Cardiac fibroblast (primary cell): ENCODE data around the gene PDE6G.
A peak's percentile ranks its signal among the peaks of the same experiment; 100 is the strongest.

Source experiments
- DNase-seq, 2 donors: peaks; one replicate each; pipeline versions ENCODE4 v3.0.0 to v3.0.0-alpha.2; 2010; ENCODE audit warnings: low read depth in 2 of 2
- H3K4me3 ChIP-seq, 2 donors: replicated peaks in 1 of 2; 1 replicate in 1 of 2; 2 replicates in 1 of 2; pipeline ENCODE4 v1.5.1; 2011; ENCODE audit warnings: low read depth in 2 of 2, low read length in 2 of 2, mild to moderate bottlenecking in 2 of 2, moderate library complexity in 1 of 2
- TF ChIP-seq, protein P1 (sequence below): IDR thresholded peaks from one replicate; pipeline ENCODE4 v1.5.1; 2011; ENCODE audit warnings: low read depth, mild to moderate bottlenecking, low read length, inconsistent platforms

The PDE6G gene

DNA sequence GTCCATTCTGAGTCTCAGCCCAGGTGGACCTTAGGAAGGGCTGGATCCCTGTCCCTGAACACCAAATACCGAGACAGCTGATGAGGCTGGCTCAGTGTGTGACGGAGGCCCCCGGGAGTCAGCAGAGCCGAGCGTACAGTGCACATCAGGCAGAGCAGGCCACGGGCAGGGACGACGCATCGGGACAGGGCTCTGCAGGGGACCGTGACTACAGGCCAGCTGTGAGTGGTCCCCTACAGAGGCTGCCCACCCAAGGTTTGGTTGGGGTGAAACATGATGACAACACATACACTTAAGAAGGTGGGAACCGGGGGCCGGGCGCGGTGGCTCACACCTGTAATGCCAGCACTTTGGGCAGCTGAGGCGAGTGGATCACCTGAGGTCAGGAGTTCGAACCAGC lies 16.6 kb upstream of the PDE6G start:
- TF ChIP-seq, protein P1, sequence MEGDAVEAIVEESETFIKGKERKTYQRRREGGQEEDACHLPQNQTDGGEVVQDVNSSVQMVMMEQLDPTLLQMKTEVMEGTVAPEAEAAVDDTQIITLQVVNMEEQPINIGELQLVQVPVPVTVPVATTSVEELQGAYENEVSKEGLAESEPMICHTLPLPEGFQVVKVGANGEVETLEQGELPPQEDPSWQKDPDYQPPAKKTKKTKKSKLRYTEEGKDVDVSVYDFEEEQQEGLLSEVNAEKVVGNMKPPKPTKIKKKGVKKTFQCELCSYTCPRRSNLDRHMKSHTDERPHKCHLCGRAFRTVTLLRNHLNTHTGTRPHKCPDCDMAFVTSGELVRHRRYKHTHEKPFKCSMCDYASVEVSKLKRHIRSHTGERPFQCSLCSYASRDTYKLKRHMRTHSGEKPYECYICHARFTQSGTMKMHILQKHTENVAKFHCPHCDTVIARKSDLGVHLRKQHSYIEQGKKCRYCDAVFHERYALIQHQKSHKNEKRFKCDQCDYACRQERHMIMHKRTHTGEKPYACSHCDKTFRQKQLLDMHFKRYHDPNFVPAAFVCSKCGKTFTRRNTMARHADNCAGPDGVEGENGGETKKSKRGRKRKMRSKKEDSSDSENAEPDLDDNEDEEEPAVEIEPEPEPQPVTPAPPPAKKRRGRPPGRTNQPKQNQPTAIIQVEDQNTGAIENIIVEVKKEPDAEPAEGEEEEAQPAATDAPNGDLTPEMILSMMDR = no peak
- H3K4me3 ChIP-seq = no peak overlapping the region
- DNase-seq = no peak

DNA sequence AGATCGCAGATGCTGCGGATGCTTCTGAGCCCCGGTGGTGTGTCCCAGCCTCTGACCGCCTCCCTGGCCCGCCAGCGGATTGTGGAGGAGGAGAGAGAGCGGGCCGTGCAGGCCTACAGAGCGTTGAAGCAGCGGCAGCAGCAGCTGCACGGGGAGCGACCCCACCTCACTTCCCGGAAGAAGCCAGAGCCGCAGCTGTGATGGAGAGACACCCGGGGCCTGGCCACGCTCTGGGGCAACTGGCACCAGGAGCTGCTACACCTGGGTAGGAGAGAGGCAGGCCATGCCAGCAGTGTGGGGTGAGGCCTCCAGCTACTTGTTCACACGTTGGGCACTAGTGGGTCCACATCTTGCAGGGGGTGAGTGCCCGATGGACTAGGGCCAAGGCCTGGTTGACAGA lies 16.2 kb upstream of the PDE6G start:
- TF ChIP-seq, protein P1 = no peak
- DNase-seq = no peak
- no peak overlapping the region for H3K4me3 ChIP-seq

DNA sequence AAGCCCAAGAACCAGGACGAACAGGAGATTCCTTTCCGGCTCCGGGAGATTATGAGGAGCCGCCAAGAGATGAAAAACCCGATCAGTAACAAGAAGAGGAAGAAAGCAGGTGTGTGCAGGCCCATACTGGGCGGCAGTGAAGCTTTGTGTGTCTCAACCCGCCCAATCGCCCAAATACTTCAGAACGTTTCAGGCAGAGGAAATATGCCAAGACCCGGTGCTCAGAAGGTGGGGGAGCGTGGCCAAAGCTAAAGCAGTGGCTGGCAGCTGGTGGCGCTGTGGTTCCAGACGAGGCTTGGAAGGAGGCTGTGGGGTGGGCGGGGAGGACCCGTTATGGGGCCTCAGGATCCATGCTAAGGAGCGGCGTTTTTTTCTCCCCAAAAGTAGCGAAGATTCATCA lies 11.4 kb upstream of the PDE6G start:
- TF ChIP-seq, protein P1 = no peak
- DNase-seq = no peak
- no peak overlapping the region for H3K4me3 ChIP-seq

DNA sequence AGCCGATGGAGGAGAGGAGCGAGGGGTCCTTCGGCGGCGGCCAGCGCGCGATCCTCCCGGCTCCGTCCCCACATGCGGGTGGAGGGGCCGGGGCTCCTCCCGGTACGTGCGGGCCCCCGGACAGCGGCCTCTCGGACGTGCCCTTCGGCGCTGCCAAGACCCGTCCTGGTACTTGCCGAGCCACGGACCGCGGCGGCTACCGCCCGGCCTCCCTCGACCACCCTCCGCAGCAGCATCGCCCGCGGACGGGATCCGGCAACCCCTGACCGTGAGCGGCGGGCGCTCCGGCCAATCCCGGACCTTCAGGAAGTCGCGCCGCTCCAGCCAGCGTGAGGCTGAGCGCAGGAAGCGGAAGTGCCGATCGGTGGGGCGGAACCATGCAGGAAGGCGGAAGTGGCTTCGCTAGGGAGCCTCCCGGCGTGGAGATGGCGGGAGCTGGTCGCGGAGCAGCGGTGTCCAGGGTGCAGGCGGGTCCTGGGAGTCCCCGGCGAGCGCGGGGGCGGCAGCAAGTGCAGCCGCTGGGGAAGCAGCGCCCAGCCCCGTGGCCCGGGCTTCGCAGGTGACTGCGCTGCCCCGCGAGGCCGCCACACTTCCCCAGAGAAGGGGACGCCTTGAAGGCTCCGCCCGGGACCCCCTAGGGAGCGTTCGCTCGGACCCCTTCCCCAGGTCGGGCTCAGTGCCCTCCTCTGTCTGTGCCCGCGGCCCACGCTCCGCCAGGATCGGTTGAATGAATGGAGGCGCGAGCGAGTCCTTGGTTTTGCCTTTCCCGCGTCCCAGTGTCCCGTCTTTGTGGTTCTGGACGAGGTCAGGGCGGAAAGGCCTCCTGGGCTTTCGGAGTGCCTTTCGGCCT lies 10.2 kb upstream of the PDE6G start, which contains the start of the genes CCDC137 and OXLD1:
Gene CCDC137, plus strand, starts transcription at position 396 of the 850 bp plus-strand sequence. Its CDS starts 30 bp downstream, at position 426.
Gene OXLD1, minus strand, starts transcription at position 264 of the 850 bp plus-strand sequence. Its CDS starts 28 bp downstream, at position 236.
- TF ChIP-seq, protein P1 = no peak
- H3K4me3 ChIP-seq = peak within 1 kb of the TSS; percentile 92 to 94
- peak; percentile 96 to 98 for DNase-seq

DNA sequence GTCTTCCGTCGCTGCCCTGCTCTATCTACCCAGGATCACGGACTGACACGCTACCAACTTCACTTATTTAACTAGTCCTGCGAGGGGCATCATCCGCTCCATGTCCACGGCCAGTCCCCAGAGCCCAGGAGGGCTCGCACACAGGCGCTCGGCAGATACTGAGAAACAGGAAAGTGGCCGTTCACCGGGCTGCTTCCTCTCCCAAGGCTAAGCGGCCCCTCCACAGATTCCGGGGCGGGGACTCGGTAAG lies 9.7 kb upstream of the PDE6G start:
- no peak for DNase-seq
- TF ChIP-seq, protein P1 = no peak

DNA sequence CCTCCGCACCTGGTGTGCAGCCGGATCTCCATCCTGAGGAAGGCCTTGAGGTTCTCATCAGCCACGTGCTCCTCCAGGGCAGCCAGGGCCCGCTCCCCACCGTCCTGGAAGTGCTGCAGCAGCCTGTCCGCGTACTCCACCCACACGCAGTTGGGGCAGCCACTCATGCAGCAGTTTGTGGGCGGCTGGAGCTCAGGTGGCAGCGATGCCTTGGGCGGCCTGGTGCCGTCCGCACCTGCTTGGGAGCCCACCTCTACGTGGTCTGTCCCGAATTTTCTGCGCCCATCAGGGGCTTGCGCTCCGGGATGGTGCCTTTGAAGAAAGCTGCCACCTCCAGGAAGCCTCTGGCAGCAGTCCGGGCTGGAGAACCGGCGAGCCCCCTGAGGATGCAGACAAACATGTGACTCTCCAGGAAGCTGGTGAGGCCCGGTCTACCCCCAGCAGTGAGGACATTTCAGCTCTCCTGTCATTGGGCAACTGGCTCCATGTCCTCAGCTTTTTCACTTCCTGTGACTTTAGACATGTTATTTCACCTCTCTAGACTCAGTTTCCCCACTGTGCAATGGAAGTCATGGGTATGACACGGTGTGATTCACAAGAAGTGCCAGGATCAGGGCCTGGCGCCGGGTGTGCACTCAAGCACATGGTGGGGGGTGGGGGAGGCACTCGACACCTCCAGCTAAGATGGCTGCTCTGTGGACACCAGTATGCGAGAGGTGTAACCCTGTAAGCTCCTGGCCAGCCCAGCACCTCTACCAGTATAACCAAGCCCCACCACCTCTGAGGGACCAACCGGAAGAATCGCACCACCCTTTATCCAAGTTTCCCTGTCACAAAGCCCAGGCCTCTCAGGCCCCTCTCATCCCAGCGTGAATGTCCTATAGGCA lies 9.1 kb upstream of the PDE6G start:
- H3K4me3 ChIP-seq = peak overlapping the region; percentile 92 to 94
- TF ChIP-seq, protein P1 = no peak
- DNase-seq = peak; percentile 28 to 42

More for the DNA sequence above, 9.7 kb upstream of the PDE6G start:
- H3K4me3 ChIP-seq = peak overlapping the region; percentile 92 to 94
